Stomach (tissue), 9 donors: ENCODE measurements around the gene PRM2. TPM values are rescaled to one million over a fixed set of nuclear protein-coding genes. Genes with fewer than 3 reads are reported as not detected.
A peak's percentile ranks its signal among the peaks of the same experiment; 100 is the strongest.

Source experiments
- DNase-seq, 2 donors: peaks; one replicate each; pipeline versions ENCODE4 v3.0.0 to v3.0.0-alpha.2; 2013 to 2019
- H3K27ac ChIP-seq, 5 donors: fragments of 200-600 bp in 4 of 5; sonication (generic) in 4 of 5; one replicate each; pipeline ENCODE4 v1.5.1; 2013 to 2019; ENCODE audit warnings: mild to moderate bottlenecking in 1 of 5, moderate library complexity in 1 of 5
- H3K27me3 ChIP-seq, 3 donors: fragments of 200-600 bp; sonication (generic); one replicate each; pipeline ENCODE4 v1.5.1; 2017 to 2019; ENCODE audit warnings: mixed run types in 1 of 3
- H3K36me3 ChIP-seq, 4 donors: fragments of 200-600 bp; sonication (generic); 1 replicate in 3 of 4; 2 replicates in 1 of 4; pipeline ENCODE4 v1.5.1; 2016 to 2019
- H3K4me1 ChIP-seq, 4 donors: fragments of 200-600 bp; sonication (generic); one replicate each; pipeline ENCODE4 v1.5.1; 2016 to 2019
- H3K4me3 ChIP-seq, 4 donors: fragments of 200-600 bp; sonication (generic) in 3 of 4; one replicate each; pipeline ENCODE4 v1.5.1; 2016 to 2019; ENCODE audit warnings: mild to moderate bottlenecking in 1 of 4
- H3K9me3 ChIP-seq, 4 donors: fragments of 200-600 bp; sonication (generic); one replicate each; pipeline ENCODE4 v1.5.1; 2016 to 2019
- CTCF ChIP-seq, 7 experiments: fragments of 450-650 bp in 4 of 7; fragments of 200-600 bp in 3 of 7; sonication (generic) in 3 of 7; IDR thresholded peaks; one replicate each; pipeline ENCODE4 v1.5.1; 2016 to 2019; ENCODE audit warnings: antibody characterized with exemption in 7 of 7, control low read depth in 2 of 7, mild to moderate bottlenecking in 1 of 7
- EP300 ChIP-seq: sonication (generic); formaldehyde crosslinking; IDR thresholded peaks from one replicate; pipeline ENCODE4 v1.6.1; 2017; ENCODE audit warnings: antibody characterized with exemption
- POLR2A ChIP-seq, 4 donors: fragments of 450-650 bp; IDR thresholded peaks; one replicate each; pipeline ENCODE4 v1.6.1; 2016; ENCODE audit warnings: antibody characterized with exemption in 4 of 4, control low read depth in 2 of 4, mild to moderate bottlenecking in 1 of 4, moderate library complexity in 1 of 4
- POLR2AphosphoS5 ChIP-seq, 3 donors: sonication (generic); formaldehyde crosslinking; IDR thresholded peaks; one replicate each; pipeline ENCODE4 v1.6.1; 2016; ENCODE audit warnings: antibody characterized with exemption in 3 of 3
- WGBS, 5 donors: extraction: QIAGEN DNeasy Blood & Tissue Kit in 3 of 5; methylation state at CpG; one replicate each; pipeline versions ENCODE4 v1.1.5 to v1.1.7; 2013 to 2018; 5-methylcytosine and 5-hydroxymethylcytosine counted together
- intact Hi-C: fragments of 100-400 bp; cut with DNase I; formaldehyde crosslinking; loops from one replicate; pipeline ENCODE4 v1.15.1; 2023; ENCODE audit warnings: low total_unique reads
- polyA plus RNA-seq, 3 donors: library from polyadenylated mRNA; stranded (reverse); fragments of 200-250 nt; gene quantifications; one replicate each; pipeline ENCODE4 v1.2.3, GENCODE V29; 2013
- total RNA-seq, 5 donors: library from RNA; depleted of rRNA; stranded (reverse); fragments of >200 nt; gene quantifications; one replicate each; pipeline versions ENCODE4 v1.1.0 to v1.2.3, GENCODE V29; 2014 to 2016
- donor health status: healthy with polysubstance abuse.
- donor health status: Bipolar disorder and iron deficiency.
- donor health status: healthy.

The PRM2 gene
- total and polyA plus RNA-seq, 8 donors = not detected

- peak in 1 of 2 donors; percentile 38 for DNase-seq
- 61 to 88% (median 64%) methylated on average over 7 to 15 of the region's 15 CpGs for WGBS, 5 donors
Observed at GRCh38 chr16:11308493-11309283, 32.4 kb upstream of the PRM2 start.

GRCh38 chr16:11307639-11308492 is 31.6 kb upstream of the PRM2 start:
- intact Hi-C loops = no loop called here
- no peak for DNase-seq
- H3K27ac ChIP-seq = peak overlapping the region in 1 of 5 donors; percentile 64
- peaks cover 4 to 36% (median 23%) of the 10 kb centered on the region in 4 donors for H3K4me1 ChIP-seq
- no peaks in the 10 kb centered on the region for H3K36me3 ChIP-seq
- no peaks in the 10 kb centered on the region for H3K9me3 ChIP-seq
- H3K4me3 ChIP-seq = no peak overlapping the region
- TF ChIP-seq CTCF (IDR thresholded peaks at IDR 0.05) (no peak), EP300 (no peak), POLR2AphosphoS5 (IDR thresholded peaks at IDR 0.05) (no peak), POLR2A (IDR thresholded peaks at IDR 0.05) (no peak)
- H3K27me3 ChIP-seq = no peaks in the 10 kb centered on the region
- WGBS, 5 donors = 86 to 91% (median 90%) methylated on average over 18 to 21 of the region's 21 CpGs

More at GRCh38 chr16:11308493-11309283, 32.4 kb upstream of the PRM2 start:
- no peak for TF ChIP-seq POLR2AphosphoS5 (IDR thresholded peaks at IDR 0.05)
- H3K4me1 ChIP-seq = peaks cover 0 to 32% (median 16%) of the 10 kb centered on the region in 4 donors
- H3K27ac ChIP-seq = no peak overlapping the region
- no peaks in the 10 kb centered on the region for H3K27me3 ChIP-seq
- intact Hi-C loops = no loop called here
- no peaks in the 10 kb centered on the region for H3K9me3 ChIP-seq
- H3K36me3 ChIP-seq = no peaks in the 10 kb centered on the region
- H3K4me3 ChIP-seq = no peak overlapping the region

- intact Hi-C loops = no loop called here
- Histone ChIP-seq H3K27me3 (no peaks in the 10 kb centered on the region), H3K4me3 (no peak overlapping the region), H3K4me1 (peaks cover 4 to 29% (median 18%) of the 10 kb centered on the region in 4 donors), H3K36me3 (no peaks in the 10 kb centered on the region), H3K27ac (peak overlapping the region in 1 of 5 donors; percentile 64), H3K9me3 (no peaks in the 10 kb centered on the region)
- peak in 1 of 2 donors; percentile 51 for DNase-seq
- WGBS, 5 donors = 67 to 81% (median 69%) methylated on average over 7 of the region's 7 CpGs
- TF ChIP-seq CTCF (IDR thresholded peaks at IDR 0.05) = no peak
- no peak for TF ChIP-seq POLR2A (IDR thresholded peaks at IDR 0.05)
- TF ChIP-seq POLR2AphosphoS5 (IDR thresholded peaks at IDR 0.05) = no peak
- no peak for TF ChIP-seq EP300
Observed at GRCh38 chr16:11306997-11307638, 30.8 kb upstream of the PRM2 start.

GRCh38 chr16:11306381-11306780 is 30.1 kb upstream of the PRM2 start:
- 86 to 93% (median 92%) methylated on average over 8 of the region's 8 CpGs for WGBS, 5 donors
- Histone ChIP-seq H3K27me3 (no peaks in the 10 kb centered on the region), H3K9me3 (no peaks in the 10 kb centered on the region), H3K27ac (no peak overlapping the region), H3K36me3 (no peaks in the 10 kb centered on the region), H3K4me1 (peaks cover 4 to 24% (median 15%) of the 10 kb centered on the region in 4 donors), H3K4me3 (no peak overlapping the region)
- intact Hi-C loops = no loop called here
- DNase-seq = no peak
- no peak for TF ChIP-seq POLR2AphosphoS5 (IDR thresholded peaks at IDR 0.05)
- no peak for TF ChIP-seq CTCF (IDR thresholded peaks at IDR 0.05)
- TF ChIP-seq POLR2A (IDR thresholded peaks at IDR 0.05) = no peak
- no peak for TF ChIP-seq EP300
